ENCODE data around the gene ROR2.

- TF ChIP-seq TCF12 (IDR thresholded peaks at IDR 0.05; ENCODE audit: low read depth) (no peak), TAF1 (IDR thresholded peaks at IDR 0.05; ENCODE audit: low read depth) (no peak)
Observed at GRCh38 chr9:91865041-91865440, 85.0 kb downstream of the ROR2 start.

All from Ishikawa (cell line).